ENCODE results near the gene HOXB7. TPM values are rescaled to one million over a fixed set of nuclear protein-coding genes. Genes with fewer than 3 reads are reported as not detected.

Gene HOXB7
- total RNA-seq, 2 donors from 2014 or later = 0.24 to 0.78 TPM

DNA sequence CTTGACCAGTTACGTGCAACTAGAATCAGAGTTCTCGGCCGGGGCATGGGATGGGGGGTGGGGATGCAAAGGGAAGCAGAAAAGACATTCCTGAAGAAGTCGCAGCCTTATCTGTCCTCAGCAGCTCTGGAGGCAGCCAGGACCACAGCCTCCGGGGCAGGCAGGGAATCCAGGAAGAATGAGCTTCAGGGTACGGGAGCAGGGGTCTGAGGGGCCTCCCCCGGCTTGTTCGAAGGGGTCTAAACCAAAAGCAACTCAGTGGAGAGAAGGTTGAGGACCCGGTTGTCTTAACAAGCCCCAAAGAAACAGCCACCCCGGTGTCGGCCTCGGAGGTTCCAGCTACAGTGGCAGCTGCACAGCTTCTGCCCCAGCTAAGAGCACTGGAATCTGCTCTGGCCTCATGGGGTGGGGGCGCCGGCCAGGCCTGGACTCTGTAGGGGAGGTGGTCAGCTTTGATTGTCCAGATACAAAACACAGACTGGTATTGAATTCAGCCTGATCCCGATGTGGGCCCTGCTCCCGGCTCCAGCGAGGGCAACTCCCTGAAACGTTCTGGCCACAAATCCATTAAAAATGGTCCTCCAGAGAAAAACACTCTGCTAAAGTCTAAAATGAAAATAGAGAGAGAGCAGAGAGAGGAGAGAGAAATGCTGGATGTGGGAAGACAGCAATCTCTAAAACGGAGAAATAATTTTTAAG lies 40.3 kb downstream of the HOXB7 start:
- no peak for TF ChIP-seq CTCF (IDR thresholded peaks at IDR 0.05)
- Histone ChIP-seq H3K27ac (no peak overlapping the region), H3K36me3 (no peaks in the 10 kb centered on the region), H3K27me3 (peaks cover 0 to 9% of the 10 kb centered on the region in 2 donors), H3K9me3 (no peaks in the 10 kb centered on the region), H3K4me1 (no peaks in the 10 kb centered on the region), H3K4me3 (no peak overlapping the region)
- DNase-seq (ENCODE audit: low spot score) = no peak

GRCh38 chr17:48569674-48570324 lies 41.0 kb downstream of the HOXB7 start:
- no peak for TF ChIP-seq CTCF (IDR thresholded peaks at IDR 0.05)
- Histone ChIP-seq H3K4me1 (no peaks in the 10 kb centered on the region), H3K36me3 (no peaks in the 10 kb centered on the region), H3K9me3 (no peaks in the 10 kb centered on the region), H3K27ac (no peak overlapping the region), H3K27me3 (peaks cover 0 to 9% of the 10 kb centered on the region in 2 donors), H3K4me3 (no peak overlapping the region)
- DNase-seq (ENCODE audit: low spot score) = no peak

- no peaks in the 10 kb centered on the region for H3K9me3 ChIP-seq
- H3K27ac ChIP-seq = no peak overlapping the region
- TF ChIP-seq CTCF (IDR thresholded peaks at IDR 0.05) = no peak
- H3K4me1 ChIP-seq = peaks cover 0 to 4% of the 10 kb centered on the region in 2 donors
- H3K36me3 ChIP-seq = no peaks in the 10 kb centered on the region
- DNase-seq (ENCODE audit: low spot score) = no peak
- H3K27me3 ChIP-seq = peaks cover 0 to 13% of the 10 kb centered on the region in 2 donors
- no peak overlapping the region for H3K4me3 ChIP-seq
These were observed 41.6 kb downstream of the HOXB7 start for GRCh38 chr17:48569240-48569582.

DNA sequence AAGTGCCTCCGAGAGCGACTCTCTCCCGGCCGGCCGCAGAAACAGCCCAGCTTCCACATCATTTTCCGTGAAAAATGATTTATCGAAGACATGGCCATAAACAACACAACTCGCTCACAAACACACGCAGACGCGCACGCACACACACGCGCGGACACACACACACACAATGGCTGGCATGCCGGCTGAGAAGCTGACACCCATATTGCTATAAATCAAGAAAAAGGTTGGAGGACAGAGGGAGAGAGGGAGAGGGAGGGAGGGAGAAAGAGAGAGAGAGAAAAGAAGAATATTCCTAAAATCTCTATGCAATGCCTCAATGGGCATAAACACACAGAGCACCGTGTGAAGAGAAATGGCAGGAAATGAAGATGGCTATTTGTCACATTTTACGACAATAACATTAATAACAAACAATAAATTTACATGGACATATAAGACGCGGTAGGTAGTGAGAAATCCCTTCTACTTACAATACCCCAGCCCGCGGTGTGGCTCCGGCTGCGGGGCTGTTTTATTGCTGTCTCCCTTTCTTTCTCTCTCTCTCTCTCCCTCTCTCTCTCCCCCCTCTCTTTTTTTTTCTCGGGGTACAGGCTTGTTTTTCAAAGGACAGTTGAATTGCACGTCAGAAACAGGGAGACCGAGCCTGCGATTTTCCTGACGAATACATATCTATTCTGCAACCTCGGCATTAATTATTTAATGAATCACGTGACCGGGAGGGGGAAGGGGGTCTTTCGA lies 42.1 kb downstream of the HOXB7 start:
- TF ChIP-seq CTCF (IDR thresholded peaks at IDR 0.05) = no peak
- no peak overlapping the region for H3K27ac ChIP-seq
- H3K36me3 ChIP-seq = no peaks in the 10 kb centered on the region
- H3K4me1 ChIP-seq = peaks cover 0 to 8% of the 10 kb centered on the region in 2 donors
- peaks cover 0 to 16% of the 10 kb centered on the region in 2 donors for H3K27me3 ChIP-seq
- no peak for DNase-seq (ENCODE audit: low spot score)
- H3K4me3 ChIP-seq = no peak overlapping the region
- no peaks in the 10 kb centered on the region for H3K9me3 ChIP-seq

DNA sequence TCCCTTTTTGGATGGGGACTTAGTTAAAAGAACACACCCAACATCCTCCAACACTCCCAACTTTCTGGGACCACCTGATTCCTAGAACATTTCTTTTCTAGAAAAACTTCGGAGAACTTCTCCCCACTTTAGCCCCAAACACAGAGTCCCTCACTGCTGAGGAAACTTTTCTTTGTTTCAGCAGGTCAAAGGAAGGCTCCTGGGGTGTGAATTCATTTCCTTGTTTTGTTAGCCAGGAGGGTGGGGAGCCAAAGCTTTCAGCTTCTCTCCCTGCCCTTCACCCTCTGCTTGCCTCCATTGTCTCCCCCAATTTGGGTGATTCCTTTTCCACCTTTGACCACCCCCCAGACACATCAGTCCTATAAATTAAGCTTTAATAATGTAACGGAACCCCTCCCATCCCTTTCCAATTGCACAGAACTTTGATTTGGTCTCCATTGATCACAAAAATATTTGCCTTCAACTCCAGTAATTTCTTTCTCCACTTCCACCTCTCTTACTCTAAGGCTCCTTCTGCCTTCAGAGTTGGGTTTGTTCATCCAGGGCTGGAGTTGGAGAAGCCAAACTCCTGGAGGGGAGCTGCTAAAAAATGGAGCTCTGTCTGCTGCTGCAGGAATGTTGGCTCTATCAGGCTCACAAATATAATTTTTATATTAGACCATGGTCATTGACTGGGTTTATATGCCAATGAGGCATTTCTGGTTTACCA lies 43.0 kb downstream of the HOXB7 start:
- Histone ChIP-seq H3K36me3 (no peaks in the 10 kb centered on the region), H3K9me3 (no peaks in the 10 kb centered on the region), H3K4me1 (peaks cover 0 to 8% of the 10 kb centered on the region in 2 donors), H3K4me3 (no peak overlapping the region), H3K27ac (peak overlapping the region in 1 of 2 donors; percentile 34), H3K27me3 (peaks cover 0 to 18% of the 10 kb centered on the region in 2 donors)
- no peak for TF ChIP-seq CTCF (IDR thresholded peaks at IDR 0.05)
- no peak for DNase-seq (ENCODE audit: low spot score)
